C4-2B (cell line): ENCODE data around the gene INSRR.

Experiments
- CTCF ChIP-seq: fragments of 450-650 bp; conservative IDR thresholded peaks from 2 replicates; pipeline ENCODE4 v1.5.1; 2017; ENCODE audit warnings: mild to moderate bottlenecking
- ZFX ChIP-seq: fragments of 450-650 bp; IDR thresholded peaks from 2 replicates; pipeline ENCODE4 v1.6.1; 2017

DNA sequence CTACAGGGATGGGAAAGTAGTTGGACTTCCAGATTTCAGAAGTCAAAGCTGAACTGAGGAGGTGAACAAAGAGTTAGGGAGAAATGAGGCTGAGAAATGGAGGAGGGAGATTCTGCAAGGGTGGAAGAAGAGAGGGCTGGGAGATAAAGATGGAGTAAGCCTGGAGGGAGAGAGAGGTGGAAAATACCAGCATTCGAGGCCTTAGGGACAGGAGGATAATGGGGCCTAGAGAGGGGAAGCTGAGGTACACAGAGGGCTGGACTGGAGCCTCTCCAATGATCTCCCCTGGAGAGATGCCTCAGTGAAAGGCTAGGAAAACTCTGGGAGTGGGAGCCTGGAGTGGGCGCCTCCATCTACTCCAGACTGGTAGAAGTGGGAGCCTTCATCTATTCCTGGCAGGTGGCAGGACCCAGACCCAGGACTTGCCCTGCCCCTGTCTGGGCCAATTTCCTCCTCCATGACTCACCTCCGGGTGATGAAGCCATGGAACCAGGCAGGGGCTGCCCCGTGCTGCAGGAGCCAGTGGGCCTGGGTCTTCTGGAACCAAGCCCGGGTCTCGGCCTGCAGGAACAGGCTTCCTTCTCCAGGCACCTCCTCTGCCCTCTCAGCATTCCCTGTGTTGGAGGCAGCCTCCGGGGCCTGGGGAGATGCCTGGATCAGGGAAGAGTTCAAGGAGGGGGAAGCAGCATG is 44.2 kb downstream of the INSRR start:
- TF ChIP-seq CTCF (no peak), ZFX (no peak)
